Endothelial cell (in vitro differentiated cells): ENCODE measurements around the gene POU2AF1. TPM values are rescaled to one million over a fixed set of nuclear protein-coding genes. Genes with fewer than 3 reads are reported as not detected.

Experiments used
- DNase-seq: peaks from one replicate; pipeline ENCODE4 v3.0.0; 2021; ENCODE audit warnings: low spot score
- H3K27ac Mint-ChIP-seq: one replicate; pipeline ENCODE4 v1.8.0; 2021; ENCODE audit warnings: mixed read lengths, inconsistent platforms; ENCODE audit not compliant: unreplicated experiment
- H3K27me3 Mint-ChIP-seq: one replicate; pipeline ENCODE4 v1.8.0; 2021; ENCODE audit warnings: mild to moderate bottlenecking, moderate library complexity, mixed read lengths, inconsistent platforms; ENCODE audit not compliant: unreplicated experiment
- H3K36me3 Mint-ChIP-seq: one replicate; pipeline ENCODE4 v1.8.0; 2021; ENCODE audit warnings: mild to moderate bottlenecking, low read depth, mixed read lengths, inconsistent platforms; ENCODE audit not compliant: unreplicated experiment
- H3K4me1 Mint-ChIP-seq: one replicate; pipeline ENCODE4 v1.8.0; 2021; ENCODE audit warnings: mild to moderate bottlenecking, mixed read lengths, inconsistent platforms; ENCODE audit not compliant: unreplicated experiment
- H3K4me3 Mint-ChIP-seq: one replicate; pipeline ENCODE4 v1.8.0; 2021; ENCODE audit warnings: mild to moderate bottlenecking, mixed read lengths, inconsistent platforms; ENCODE audit not compliant: unreplicated experiment
- H3K9me3 Mint-ChIP-seq: one replicate; pipeline ENCODE4 v1.8.0; 2021; ENCODE audit warnings: mixed read lengths, inconsistent platforms; ENCODE audit not compliant: unreplicated experiment
- CTCF ChIP-seq: fragments of 200-600 bp; sonication (generic); IDR thresholded peaks from one replicate; pipeline ENCODE4 v1.5.0; 2021; ENCODE audit warnings: antibody characterized with exemption; ENCODE audit not compliant: unreplicated experiment
- total RNA-seq: library from RNA; stranded (reverse); fragmentation: NEBNext Ultra II Directional; extraction: Animal tissue kit (Norgen Biotek cat#: 25700); gene quantifications from one replicate; pipeline ENCODE4 v1.2.1, GENCODE V29; 2021; ENCODE audit not compliant: unreplicated experiment

Gene POU2AF1
- total RNA-seq, 1 donor from 2014 or later = not detected

GRCh38 chr11:111348147-111348546, 30.9 kb downstream of the POU2AF1 start:
- TF ChIP-seq CTCF = no peak
- DNase-seq = no peak
- Mint-ChIP-seq H3K27me3 (peaks cover 1% of the 10 kb centered on the region), H3K36me3 (no peaks in the 10 kb centered on the region), H3K4me3 (no peak overlapping the region), H3K4me1 (no peaks in the 10 kb centered on the region), H3K9me3 (no peaks in the 10 kb centered on the region), H3K27ac (no peak overlapping the region)

GRCh38 chr11:111347723-111348115, 31.4 kb downstream of the POU2AF1 start:
- H3K36me3 Mint-ChIP-seq = no peaks in the 10 kb centered on the region
- no peak overlapping the region for H3K4me3 Mint-ChIP-seq
- no peak for TF ChIP-seq CTCF
- H3K9me3 Mint-ChIP-seq = no peaks in the 10 kb centered on the region
- H3K27ac Mint-ChIP-seq = no peak overlapping the region
- peaks cover under 1% of the 10 kb centered on the region for H3K27me3 Mint-ChIP-seq
- no peaks in the 10 kb centered on the region for H3K4me1 Mint-ChIP-seq
- no peak for DNase-seq

- H3K4me3 Mint-ChIP-seq = no peak overlapping the region
- no peaks in the 10 kb centered on the region for H3K27me3 Mint-ChIP-seq
- H3K36me3 Mint-ChIP-seq = no peaks in the 10 kb centered on the region
- no peak for TF ChIP-seq CTCF
- DNase-seq = no peak
- H3K4me1 Mint-ChIP-seq = no peaks in the 10 kb centered on the region
- no peaks in the 10 kb centered on the region for H3K9me3 Mint-ChIP-seq
- no peak overlapping the region for H3K27ac Mint-ChIP-seq
Observed at GRCh38 chr11:111347002-111347722, 31.9 kb downstream of the POU2AF1 start.

GRCh38 chr11:111344032-111344431, 35.0 kb downstream of the POU2AF1 start:
- Mint-ChIP-seq H3K9me3 (no peaks in the 10 kb centered on the region), H3K36me3 (no peaks in the 10 kb centered on the region), H3K27me3 (no peaks in the 10 kb centered on the region), H3K27ac (no peak overlapping the region), H3K4me1 (no peaks in the 10 kb centered on the region), H3K4me3 (no peak overlapping the region)
- no peak for DNase-seq
- TF ChIP-seq CTCF = no peak

GRCh38 chr11:111342329-111342728, 36.7 kb downstream of the POU2AF1 start:
- H3K9me3 Mint-ChIP-seq = no peaks in the 10 kb centered on the region
- TF ChIP-seq CTCF = no peak
- H3K4me3 Mint-ChIP-seq = no peak overlapping the region
- DNase-seq = no peak
- no peaks in the 10 kb centered on the region for H3K36me3 Mint-ChIP-seq
- H3K4me1 Mint-ChIP-seq = no peaks in the 10 kb centered on the region
- no peak overlapping the region for H3K27ac Mint-ChIP-seq
- no peaks in the 10 kb centered on the region for H3K27me3 Mint-ChIP-seq
